GM12878 (cell line): ENCODE results near the gene MEGF9. TPM values are rescaled to one million over a fixed set of nuclear protein-coding genes. Genes with fewer than 3 reads are reported as not detected.

Source experiments
- ATAC-seq: fragments of 200-7000 bp; cut with Tn5 transposase; 3 replicates; pipeline ENCODE4 v1.9.1; 2020; ENCODE audit warnings: mild to moderate bottlenecking, moderate library complexity
- BruUV-seq: library from RNA; stranded (reverse); fragments of 400-500 nt; replicated peaks from 2 replicates; lab custom pipeline; 2021; lab: Mats Ljungman, UMichigan
- CTCF ChIA-PET: fragments of 300-600 bp; sonication (Branson Sonifier 250); formaldehyde crosslinking; extraction: SDS; loops from one replicate; lab custom pipeline; 2021; ENCODE audit warnings: inconsistent platforms; lab: Yijun Ruan, JAX
- POLR2A ChIA-PET: fragments of 350-600 bp; formaldehyde crosslinking; extraction: SDS; loops from one replicate; lab custom pipeline; 2021; ENCODE audit warnings: inconsistent platforms; lab: Charles Lee
- RAD21 ChIA-PET: fragments of 300-600 bp; sonication (Branson Sonifier 250); formaldehyde crosslinking; loops from one replicate; lab custom pipeline; 2023; ENCODE audit warnings: antibody characterized with exemption; ENCODE audit not compliant: unreplicated experiment; lab: Charles Lee
- SMC1A ChIA-PET: fragments of 300-600 bp; sonication (Branson Sonifier 250); formaldehyde crosslinking; loops from one replicate; lab custom pipeline; 2023; ENCODE audit not compliant: unreplicated experiment, uncharacterized antibody; lab: Charles Lee
- DNase-seq: peaks from one replicate; pipeline ENCODE4 v3.0.0-alpha.2; 2011; ENCODE audit warnings: low read depth, low spot score
- FAIRE-seq: peaks from 3 replicates; lab custom pipeline; 2011; peaks lifted over from hg19 to GRCh38; lab: Jason Lieb, UNC
- H2AFZ ChIP-seq: 2 replicates; pipeline ENCODE4 v1.6.0; 2011; ENCODE audit warnings: low read depth, low read length, control low read depth; ENCODE audit not compliant: control insufficient read depth
- H3K27ac ChIP-seq: 2 replicates; pipeline ENCODE4 v1.5.1; 2011; ENCODE audit warnings: control low read depth; ENCODE audit not compliant: control insufficient read depth, insufficient read depth
- H3K27me3 ChIP-seq, 2 experiments: replicated peaks in 1 of 2; 2 replicates each; pipeline versions ENCODE4 v1.6.0 to v1.6.1; 2011; ENCODE audit warnings: low read length in 1 of 2; ENCODE audit not compliant: control insufficient read depth in 2 of 2, insufficient read depth in 2 of 2
- H3K36me3 ChIP-seq, 2 experiments: 2 replicates each; pipeline ENCODE4 v1.5.1; 2011; ENCODE audit warnings: low read length in 1 of 2; ENCODE audit not compliant: control insufficient read depth in 2 of 2, insufficient read depth in 2 of 2
- H3K4me1 ChIP-seq: 2 replicates; pipeline ENCODE4 v1.6.1; 2011; ENCODE audit warnings: mild to moderate bottlenecking, low read length, moderate library complexity, mixed read lengths; ENCODE audit not compliant: control insufficient read depth, insufficient read depth
- H3K4me2 ChIP-seq: 2 replicates; pipeline ENCODE4 v1.6.0; 2011; ENCODE audit warnings: control low read depth; ENCODE audit not compliant: control insufficient read depth, insufficient read depth
- H3K4me3 ChIP-seq: fragments of 200-600 bp; sonication (generic); 2 replicates; pipeline ENCODE4 v1.5.1; 2016
- H3K79me2 ChIP-seq: 2 replicates; pipeline ENCODE4 v1.6.0; 2011; ENCODE audit warnings: low read length; ENCODE audit not compliant: control insufficient read depth, insufficient read depth
- H3K9ac ChIP-seq: 2 replicates; pipeline ENCODE4 v1.8.0; 2011; ENCODE audit warnings: low read length, control low read depth, mixed read lengths; ENCODE audit not compliant: control insufficient read depth, insufficient read depth
- H3K9me3 ChIP-seq: replicated peaks from 3 replicates; pipeline ENCODE4 v1.5.1; 2011; ENCODE audit warnings: mild to moderate bottlenecking, low read length; ENCODE audit not compliant: control insufficient read depth, insufficient read depth
- H4K20me1 ChIP-seq: 2 replicates; pipeline ENCODE4 v1.6.0; 2011; ENCODE audit not compliant: control insufficient read depth, insufficient read depth
- ESRRA ChIP-seq: IDR thresholded peaks from 2 replicates; pipeline ENCODE4 v1.6.1; 2012; ENCODE audit warnings: mild to moderate bottlenecking, low read length, improper control_type of control experiment
- FOXK2 ChIP-seq: fragments of 450-650 bp; IDR thresholded peaks from 2 replicates; pipeline ENCODE4 v1.6.1; 2017; ENCODE audit warnings: mild to moderate bottlenecking, moderate library complexity
- HCFC1 ChIP-seq: fragments of 150-350 bp; IDR thresholded peaks from 2 replicates; pipeline ENCODE4 v1.6.1; 2014; ENCODE audit warnings: low read length
- IKZF2 ChIP-seq, 2 experiments: fragments of 450-650 bp; IDR thresholded peaks; 2 replicates each; pipeline ENCODE4 v1.6.1; 2017; ENCODE audit warnings: mild to moderate bottlenecking in 2 of 2, moderate library complexity in 2 of 2
- MEF2A ChIP-seq: IDR thresholded peaks from 2 replicates; pipeline ENCODE4 v1.6.1; 2011; ENCODE audit warnings: low read depth, mild to moderate bottlenecking, low read length, moderate library complexity; ENCODE audit not compliant: insufficient read depth
- MEF2B ChIP-seq: fragments of 450-650 bp; IDR thresholded peaks from 2 replicates; pipeline ENCODE4 v1.6.1; 2018; ENCODE audit warnings: mild to moderate bottlenecking, moderate library complexity; ENCODE audit not compliant: partially characterized antibody, poor library complexity, severe bottlenecking
- RAD51 ChIP-seq: fragments of 450-650 bp; IDR thresholded peaks from 2 replicates; pipeline ENCODE4 v1.6.1; 2016; ENCODE audit warnings: moderate library complexity, mild to moderate bottlenecking, inconsistent platforms
- SIN3A ChIP-seq: IDR thresholded peaks from 2 replicates; pipeline ENCODE4 v1.6.1; 2012; ENCODE audit warnings: low read depth, low read length, improper control_type of control experiment
- SMAD5 ChIP-seq: IDR thresholded peaks from 2 replicates; pipeline ENCODE4 v1.6.1; 2016; ENCODE audit warnings: antibody characterized with exemption, low read depth
- TBL1XR1 ChIP-seq: IDR thresholded peaks from 2 replicates; pipeline ENCODE4 v1.6.1; 2012; ENCODE audit warnings: low read depth, low read length, improper control_type of control experiment
- ZBTB4 ChIP-seq: fragments of 450-650 bp; formaldehyde crosslinking; IDR thresholded peaks from 2 replicates; pipeline ENCODE4 v1.4.0; 2022; ENCODE audit warnings: mild to moderate bottlenecking, moderate library complexity
- ZNF217 ChIP-seq: fragments of 450-650 bp; IDR thresholded peaks from 2 replicates; pipeline ENCODE4 v1.6.1; 2017; ENCODE audit warnings: antibody characterized with exemption, mild to moderate bottlenecking
- ZNF274 ChIP-seq: IDR thresholded peaks from one replicate; pipeline ENCODE4 v1.8.0; 2011; ENCODE audit not compliant: insufficient read length, insufficient read depth
- WGBS: methylation state at CpG from one replicate; pipeline ENCODE4 v1.1.6; 2016; ENCODE audit warnings: low lambda C conversion rate; ENCODE audit not compliant: insufficient replicate concordance, insufficient coverage; ENCODE audit errors: missing lambda C conversion rate; 5-methylcytosine and 5-hydroxymethylcytosine counted together
- in situ Hi-C: fragments of 300-500 bp; cut with MboI; formaldehyde crosslinking; loops from 9 replicates; pipeline ENCODE4 v1.14.3; 2018; ENCODE audit warnings: mixed read lengths
- intact Hi-C: fragments of 100-400 bp; cut with micrococcal nuclease; formaldehyde crosslinking; loops from one replicate; pipeline ENCODE4 v1.14.2; 2022; ENCODE audit not compliant: unreplicated experiment
- polyA plus RNA-seq, 11 experiments: library from polyadenylated mRNA; depleted of rRNA in 4 of 11; unstranded in 6 of 11; stranded (reverse) in 5 of 11; fragments of >200 nt; fragmentation: Nextera tagmentation in 4 of 11; fragmentation: Illumina TruSeq in 1 of 11; extraction: Ambion mirVana in 4 of 11; extraction: Trizol in 1 of 11; gene quantifications; 1 replicate in 1 of 11; 2 replicates in 10 of 11; pipeline versions ENCODE4 v1.2.1 to v1.2.3, GENCODE V29; 2011 to 2016; ENCODE audit warnings: inconsistent platforms in 2 of 11, missing spikeins in 2 of 11, low read depth in 1 of 11
- total RNA-seq, 4 experiments: library from RNA; depleted of rRNA in 3 of 4; stranded (reverse); fragments of >200 nt in 3 of 4; fragmentation: Illumina TruSeq in 1 of 4; extraction: Trizol in 1 of 4; gene quantifications; 2 replicates each; pipeline versions ENCODE4 v1.2.1 to v1.2.3, GENCODE V29; 2013 to 2021
- TF ChIP-seq, protein P1 (sequence below): IDR thresholded peaks from 2 replicates; pipeline ENCODE4 v1.6.1; 2012; ENCODE audit warnings: low read depth, low read length, improper control_type of control experiment
- TF ChIP-seq, protein P2 (sequence below): fragments of 450-650 bp; IDR thresholded peaks from 2 replicates; pipeline ENCODE4 v1.6.1; 2017; ENCODE audit warnings: mild to moderate bottlenecking, moderate library complexity

The MEGF9 gene
- total and polyA plus RNA-seq, 10 of the 15 experiments (the other 5 are each of a cell fraction or from before 2014, with no cell fraction given) = 0.71 to 5.1 (median 2.6) TPM

DNA sequence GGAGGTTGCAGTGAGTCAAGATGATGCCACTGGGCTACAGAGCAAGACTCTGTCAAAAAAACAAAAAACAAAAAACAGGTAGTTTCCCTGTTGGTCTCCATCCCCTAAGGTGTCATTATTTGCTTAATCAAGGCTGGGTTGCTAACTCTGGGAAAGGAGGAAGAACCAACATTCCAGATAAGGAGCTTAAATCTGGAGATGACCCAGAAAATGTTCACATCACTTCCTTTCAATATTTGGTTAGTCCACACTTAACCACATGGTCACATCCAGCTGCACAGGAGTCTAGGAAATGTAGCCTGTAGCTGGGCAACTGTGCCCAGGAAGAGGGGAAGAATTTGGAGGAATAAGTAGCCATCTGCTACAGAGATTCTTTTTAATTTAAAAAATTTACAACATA is 25.9 kb upstream of the MEGF9 start (continued):
- TF ChIP-seq ZBTB4 (CRISPR knock-in tag) (no peak), MEF2B (no peak)
- TF ChIP-seq, protein P1, sequence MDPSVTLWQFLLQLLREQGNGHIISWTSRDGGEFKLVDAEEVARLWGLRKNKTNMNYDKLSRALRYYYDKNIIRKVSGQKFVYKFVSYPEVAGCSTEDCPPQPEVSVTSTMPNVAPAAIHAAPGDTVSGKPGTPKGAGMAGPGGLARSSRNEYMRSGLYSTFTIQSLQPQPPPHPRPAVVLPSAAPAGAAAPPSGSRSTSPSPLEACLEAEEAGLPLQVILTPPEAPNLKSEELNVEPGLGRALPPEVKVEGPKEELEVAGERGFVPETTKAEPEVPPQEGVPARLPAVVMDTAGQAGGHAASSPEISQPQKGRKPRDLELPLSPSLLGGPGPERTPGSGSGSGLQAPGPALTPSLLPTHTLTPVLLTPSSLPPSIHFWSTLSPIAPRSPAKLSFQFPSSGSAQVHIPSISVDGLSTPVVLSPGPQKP = no peak

DNA sequence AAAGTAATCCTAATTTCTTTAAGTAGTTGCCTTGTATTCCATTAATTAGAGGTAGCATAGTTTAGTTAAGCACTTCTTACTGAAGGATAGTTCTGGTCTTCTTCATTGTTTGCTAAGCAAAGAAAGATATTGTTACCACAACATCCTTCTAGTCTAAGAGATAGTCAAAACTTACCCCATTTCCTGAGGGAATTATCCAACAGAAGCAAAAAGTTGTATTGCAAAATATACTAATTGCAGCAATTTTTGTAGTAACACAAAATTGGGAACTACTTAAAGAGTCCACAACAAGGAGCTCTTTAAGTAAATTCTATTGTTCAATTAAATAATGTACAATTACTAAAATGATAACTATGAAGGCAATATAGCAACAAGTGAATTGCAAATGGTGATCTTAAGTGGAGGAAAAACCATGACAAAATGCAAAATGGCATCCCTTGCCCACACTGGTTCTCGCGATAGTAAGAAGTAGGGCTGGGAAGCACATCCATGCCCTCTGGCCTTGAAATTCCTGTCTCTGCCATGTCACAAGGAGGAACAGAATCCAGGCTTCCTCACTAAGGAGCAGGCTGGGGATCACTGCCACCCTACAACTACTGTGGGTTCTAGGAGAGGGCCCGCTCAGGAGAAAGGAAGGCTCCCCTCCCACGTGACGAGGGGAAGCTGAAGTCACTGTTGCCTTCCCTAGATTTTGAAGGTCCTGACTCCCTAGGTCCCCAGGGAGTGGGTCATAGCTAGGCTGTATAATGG is 23.3 kb upstream of the MEGF9 start:
- POLR2A ChIA-PET = no interaction called here
- Histone ChIP-seq H3K4me1 (peaks cover 6% of the 10 kb centered on the region), H3K36me3 (no peaks in the 10 kb centered on the region), H4K20me1 (no peaks in the 10 kb centered on the region), H3K79me2 (no peaks in the 10 kb centered on the region), H3K9me3 (no peaks in the 10 kb centered on the region), H2AFZ (no peak overlapping the region), H3K27me3 (no peaks in the 10 kb centered on the region), H3K4me2 (no peak overlapping the region), H3K27ac (no peak overlapping the region), H3K9ac (no peak overlapping the region), H3K4me3 (no peak overlapping the region)
- intact Hi-C loops = no loop called here
- SMC1A ChIA-PET = no interaction called here
- DNase-seq = no peak
- no peak for ATAC-seq
- no TSS peak for BruUV-seq
- in situ Hi-C loops = no loop called here
- FAIRE-seq = no peak
- RAD21 ChIA-PET = no interaction called here
- CTCF ChIA-PET = interaction anchor here (0.7 kb wide), 1 partner anchor 322 kb away, joined by 4 read pairs; no protein-coding TSS in a partner anchor
- WGBS = 80% methylated on average over 5 of the region's 5 CpGs
- no peak for TF ChIP-seq TBL1XR1
- no peak for TF ChIP-seq MEF2A
- TF ChIP-seq, protein P2, sequence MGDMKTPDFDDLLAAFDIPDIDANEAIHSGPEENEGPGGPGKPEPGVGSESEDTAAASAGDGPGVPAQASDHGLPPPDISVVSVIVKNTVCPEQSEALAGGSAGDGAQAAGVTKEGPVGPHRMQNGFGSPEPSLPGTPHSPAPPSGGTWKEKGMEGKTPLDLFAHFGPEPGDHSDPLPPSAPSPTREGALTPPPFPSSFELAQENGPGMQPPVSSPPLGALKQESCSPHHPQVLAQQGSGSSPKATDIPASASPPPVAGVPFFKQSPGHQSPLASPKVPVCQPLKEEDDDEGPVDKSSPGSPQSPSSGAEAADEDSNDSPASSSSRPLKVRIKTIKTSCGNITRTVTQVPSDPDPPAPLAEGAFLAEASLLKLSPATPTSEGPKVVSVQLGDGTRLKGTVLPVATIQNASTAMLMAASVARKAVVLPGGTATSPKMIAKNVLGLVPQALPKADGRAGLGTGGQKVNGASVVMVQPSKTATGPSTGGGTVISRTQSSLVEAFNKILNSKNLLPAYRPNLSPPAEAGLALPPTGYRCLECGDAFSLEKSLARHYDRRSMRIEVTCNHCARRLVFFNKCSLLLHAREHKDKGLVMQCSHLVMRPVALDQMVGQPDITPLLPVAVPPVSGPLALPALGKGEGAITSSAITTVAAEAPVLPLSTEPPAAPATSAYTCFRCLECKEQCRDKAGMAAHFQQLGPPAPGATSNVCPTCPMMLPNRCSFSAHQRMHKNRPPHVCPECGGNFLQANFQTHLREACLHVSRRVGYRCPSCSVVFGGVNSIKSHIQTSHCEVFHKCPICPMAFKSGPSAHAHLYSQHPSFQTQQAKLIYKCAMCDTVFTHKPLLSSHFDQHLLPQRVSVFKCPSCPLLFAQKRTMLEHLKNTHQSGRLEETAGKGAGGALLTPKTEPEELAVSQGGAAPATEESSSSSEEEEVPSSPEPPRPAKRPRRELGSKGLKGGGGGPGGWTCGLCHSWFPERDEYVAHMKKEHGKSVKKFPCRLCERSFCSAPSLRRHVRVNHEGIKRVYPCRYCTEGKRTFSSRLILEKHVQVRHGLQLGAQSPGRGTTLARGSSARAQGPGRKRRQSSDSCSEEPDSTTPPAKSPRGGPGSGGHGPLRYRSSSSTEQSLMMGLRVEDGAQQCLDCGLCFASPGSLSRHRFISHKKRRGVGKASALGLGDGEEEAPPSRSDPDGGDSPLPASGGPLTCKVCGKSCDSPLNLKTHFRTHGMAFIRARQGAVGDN = no peak
- TF ChIP-seq RAD51 = no peak
- no peak for TF ChIP-seq SMAD5
- no peak for TF ChIP-seq SIN3A
- TF ChIP-seq HCFC1 = no peak
- no peak for TF ChIP-seq ESRRA
- no peak for TF ChIP-seq ZNF274
- TF ChIP-seq ZNF217 = no peak
- TF ChIP-seq FOXK2 = no peak
- no peak for TF ChIP-seq IKZF2 (IDR thresholded peaks at IDR 0.05)
